Suprapubic skin (tissue), 4 donors: ENCODE measurements around the gene DDIT4.

Source experiments
- CTCF ChIP-seq, 2 donors: fragments of 200-600 bp in 1 of 2; fragments of 450-650 bp in 1 of 2; sonication (generic) in 1 of 2; IDR thresholded peaks; one replicate each; pipeline ENCODE4 v1.5.1; 2016 to 2019; ENCODE audit warnings: antibody characterized with exemption in 2 of 2, mild to moderate bottlenecking in 1 of 2, moderate library complexity in 1 of 2
- EP300 ChIP-seq: sonication (generic); formaldehyde crosslinking; IDR thresholded peaks from one replicate; pipeline ENCODE4 v1.6.1; 2017; ENCODE audit warnings: antibody characterized with exemption
- POLR2A ChIP-seq, 2 donors: fragments of 450-650 bp; IDR thresholded peaks; one replicate each; pipeline ENCODE4 v1.6.1; 2017; ENCODE audit warnings: antibody characterized with exemption in 2 of 2, mild to moderate bottlenecking in 2 of 2, moderate library complexity in 2 of 2
- POLR2AphosphoS5 ChIP-seq, 3 donors: sonication (generic); formaldehyde crosslinking; IDR thresholded peaks; one replicate each; pipeline ENCODE4 v1.6.1; 2017; ENCODE audit warnings: antibody characterized with exemption in 3 of 3

GRCh38 chr10:72319416-72320254 lies 45.9 kb downstream of the DDIT4 start:
- TF ChIP-seq POLR2A (IDR thresholded peaks at IDR 0.05): no peak
- TF ChIP-seq CTCF (IDR thresholded peaks at IDR 0.05): no peak
- TF ChIP-seq POLR2AphosphoS5 (IDR thresholded peaks at IDR 0.05): peak in 2 of 3 donors; percentile 18 to 48
- no peak for TF ChIP-seq EP300
